Stimulated activated CD8-positive, alpha-beta memory T cell treated with anti-CD3 and anti-CD28 coated beads, Interleukin-4, amount 100 ng/mL, for 48 hours (primary cell): Measurements from ENCODE around the gene LRRC37A3.
A peak's percentile ranks its signal among the peaks of the same experiment; 100 is the strongest.
"Not testable (repeated sequence)": the region's sequence is repeated elsewhere in the genome, so short reads cannot be mapped to it uniquely, and the experiment has no call there.

Experiments used
- DNase-seq: peaks from one replicate; pipeline ENCODE4 v3.0.0-alpha.2; 2020

LRRC37A3 gene

GRCh38 chr17:64925244-64925643 is 6.0 kb upstream of the LRRC37A3 start:
- not testable (repeated sequence) for DNase-seq

GRCh38 chr17:64923051-64923568 is 3.8 kb upstream of the LRRC37A3 start:
- not testable (repeated sequence) for DNase-seq

- no peak for DNase-seq
These were observed 1.3 kb upstream of the LRRC37A3 start for GRCh38 chr17:64920419-64921172.

GRCh38 chr17:64920026-64920418 is 744 bp upstream of the LRRC37A3 start:
- no peak for DNase-seq

GRCh38 chr17:64918842-64919288 is 413 bp downstream of the LRRC37A3 start:
- peak; percentile 62 for DNase-seq

- DNase-seq = not testable (repeated sequence)
These were observed 1.7 kb downstream of the LRRC37A3 start for GRCh38 chr17:64917540-64917939.

- not testable (repeated sequence) for DNase-seq
These were observed 4.0 kb downstream of the LRRC37A3 start for GRCh38 chr17:64915244-64915643.

GRCh38 chr17:64910191-64910514 is 9.1 kb downstream of the LRRC37A3 start:
- not testable (repeated sequence) for DNase-seq

- not testable (repeated sequence) for DNase-seq
These were observed 9.6 kb downstream of the LRRC37A3 start for GRCh38 chr17:64909511-64910190.

- not testable (repeated sequence) for DNase-seq
These were observed 15.2 kb downstream of the LRRC37A3 start for GRCh38 chr17:64904069-64904468.

- not testable (repeated sequence) for DNase-seq
These were observed 22.1 kb downstream of the LRRC37A3 start for GRCh38 chr17:64897136-64897535.

GRCh38 chr17:64874210-64874609 is 45.1 kb downstream of the LRRC37A3 start:
- not testable (repeated sequence) for DNase-seq

- DNase-seq = peak; percentile 93
These were observed 71.5 kb downstream of the LRRC37A3 start for GRCh38 chr17:64847504-64848466.

GRCh38 chr17:64846892-64847291 is 72.4 kb downstream of the LRRC37A3 start:
- DNase-seq = not testable (repeated sequence)

- DNase-seq = not testable (repeated sequence)
These were observed 75.4 kb downstream of the LRRC37A3 start for GRCh38 chr17:64843918-64844317.

- not testable (repeated sequence) for DNase-seq
These were observed 76.4 kb downstream of the LRRC37A3 start for GRCh38 chr17:64842900-64843299.

- not testable (repeated sequence) for DNase-seq
These were observed 78.3 kb downstream of the LRRC37A3 start for GRCh38 chr17:64840960-64841359.

GRCh38 chr17:64838513-64838912 is 80.8 kb downstream of the LRRC37A3 start:
- DNase-seq = not testable (repeated sequence)

GRCh38 chr17:64837018-64837761 is 82.1 kb downstream of the LRRC37A3 start:
- peak; percentile 89 for DNase-seq

- peak; percentile 54 for DNase-seq
These were observed 82.7 kb downstream of the LRRC37A3 start for GRCh38 chr17:64836623-64837017.

GRCh38 chr17:64834060-64834459 is 85.2 kb downstream of the LRRC37A3 start:
- not testable (repeated sequence) for DNase-seq

GRCh38 chr17:64830631-64831040 is 88.6 kb downstream of the LRRC37A3 start:
- not testable (repeated sequence) for DNase-seq
